ENCODE measurements around the gene CDC42. TPM values are rescaled to one million over a fixed set of nuclear protein-coding genes. Genes with fewer than 3 reads are reported as not detected.

The CDC42 gene
- total and polyA plus RNA-seq, 9 of the 15 experiments (the other 6 are each of a cell fraction or from before 2014, with no cell fraction given) = 186 to 398 (median 325) TPM

GRCh38 chr1:22131875-22132486 lies 79.5 kb downstream of the CDC42 start (continued):
- no peak for TF ChIP-seq MIER1 (IDR thresholded peaks at IDR 0.05; ENCODE audit: low read depth)
- no peak for TF ChIP-seq FOXK2 (conservative IDR thresholded peaks at IDR 0.05 in 1 of 2, IDR thresholded peaks at IDR 0.05 in 1 of 2; ENCODE audit: low read depth in 2 of 2)
- no peak for TF ChIP-seq HNRNPK (IDR thresholded peaks at IDR 0.05; ENCODE audit: low read depth, low read length, poor library complexity, severe bottlenecking)
- TF ChIP-seq CCAR2 (IDR thresholded peaks at IDR 0.05; ENCODE audit: low read depth, low read length) = no peak
- no peak for TF ChIP-seq SRSF7 (optimal IDR thresholded peaks at IDR 0.05; ENCODE audit: low read depth, low read length)
- no peak for TF ChIP-seq ZNF165 (CRISPR knock-in tag; IDR thresholded peaks at IDR 0.05; ENCODE audit: borderline replicate concordance)
- no peak for TF ChIP-seq MCM5 (IDR thresholded peaks at IDR 0.05; ENCODE audit: low read depth)
- TF ChIP-seq TOE1 (IDR thresholded peaks at IDR 0.05; ENCODE audit: borderline replicate concordance) = no peak
- no peak for TF ChIP-seq TOE1 (CRISPR knock-in tag; IDR thresholded peaks at IDR 0.05; ENCODE audit: borderline replicate concordance, low read depth)
- no peak for TF ChIP-seq UBTF (IDR thresholded peaks at IDR 0.05; ENCODE audit: borderline replicate concordance in 1 of 2, low read depth in 2 of 2, low read length in 2 of 2)
- TF ChIP-seq HES1 (IDR thresholded peaks at IDR 0.05; ENCODE audit: low read depth) = no peak
- no peak for TF ChIP-seq PHF21A (IDR thresholded peaks at IDR 0.05; ENCODE audit: borderline replicate concordance, low read depth)
- no peak for TF ChIP-seq ELK3 (CRISPR knock-in tag; IDR thresholded peaks at IDR 0.05)
- peak; percentile 72; the same call in 1 of the 2 replicates for TF ChIP-seq XRCC5 (IDR thresholded peaks at IDR 0.05; ENCODE audit: low read depth, low read length)
- no peak for TF ChIP-seq HMGXB4 (CRISPR knock-in tag; IDR thresholded peaks at IDR 0.05)
- TF ChIP-seq SMC3 (conservative IDR thresholded peaks at IDR 0.05; ENCODE audit: insufficient read depth, low read depth, low read length) = peak; percentile 98
- no peak for TF ChIP-seq FOXM1 (IDR thresholded peaks at IDR 0.05; ENCODE audit: low read depth)
- no peak for TF ChIP-seq FOXM1 (CRISPR knock-in tag; IDR thresholded peaks at IDR 0.05; ENCODE audit: low read depth)
- no peak for TF ChIP-seq RFX7 (CRISPR knock-in tag; IDR thresholded peaks at IDR 0.05)
- no peak for TF ChIP-seq OTX1 (CRISPR knock-in tag; IDR thresholded peaks at IDR 0.05)
